ENCODE results near the gene PLCL1. TPM values are rescaled to one million over a fixed set of nuclear protein-coding genes. Genes with fewer than 3 reads are reported as not detected.

PLCL1 gene
- polyA plus RNA-seq, 1 of the 3 experiments (the other 2 are of a cell fraction): 7.7 TPM

- Histone ChIP-seq H3K27ac (ENCODE audit: low read depth in 2 of 2, low read length in 1 of 2) (no peak overlapping the region), H3K79me2 (ENCODE audit: insufficient read depth) (no peaks in the 10 kb centered on the region), H3K4me3 (ENCODE audit: low read depth in 2 of 2, low read length in 1 of 2) (no peak overlapping the region), H2AFZ (ENCODE audit: low read depth) (no peak overlapping the region), H4K20me1 (ENCODE audit: insufficient read depth) (no peaks in the 10 kb centered on the region), H3K4me2 (no peak overlapping the region), H3K27me3 (ENCODE audit: insufficient read depth) (no peaks in the 10 kb centered on the region; the same call in 1 of the 2 replicates), H3K4me1 (ENCODE audit: control insufficient read depth in 1 of 2, insufficient read depth in 2 of 2, low read depth in 1 of 2, low read length in 1 of 2) (no peaks in the 10 kb centered on the region), H3K9me3 (no peaks in the 10 kb centered on the region), H3K9me2 (no peaks in the 10 kb centered on the region), H3K9ac (no peak overlapping the region), H3F3A (replicated peaks; ENCODE audit: insufficient read depth) (no peaks in the 10 kb centered on the region), H3K36me3 (replicated peaks in 1 of 2; ENCODE audit: control insufficient read depth in 1 of 2, insufficient read depth in 2 of 2, low read length in 1 of 2) (no peaks in the 10 kb centered on the region)
- ChIA-PET CTCF (no interaction called here), POLR2A (no interaction called here)
- no peak for TF ChIP-seq YY1 (IDR thresholded peaks at IDR 0.05; ENCODE audit: low read depth)
- TF ChIP-seq GABPA (IDR thresholded peaks at IDR 0.05; ENCODE audit: low read depth): no peak
- TF ChIP-seq USF1 (IDR thresholded peaks at IDR 0.05; ENCODE audit: borderline replicate concordance, low read depth): no peak
- no peak for TF ChIP-seq MXI1 (IDR thresholded peaks at IDR 0.05; ENCODE audit: low read depth, low read length)
- TF ChIP-seq NRF1 (IDR thresholded peaks at IDR 0.05; ENCODE audit: low read depth, low read length): no peak
- TF ChIP-seq JUND (IDR thresholded peaks at IDR 0.05): no peak
- TF ChIP-seq EZH2phosphoT487 (IDR thresholded peaks at IDR 0.05; ENCODE audit: borderline replicate concordance, low read depth): no peak
- 22% methylated on average over 1 of the region's 1 CpG for whole genome bisulfite sequencing (ENCODE audit: low lambda C conversion rate)
- DNase-seq: no peak
These were observed 383.4 kb downstream of the PLCL1 start for GRCh38 chr2:198187841-198188240.

- 83% methylated on average over 8 of the region's 13 CpGs for WGBS (ENCODE audit: low lambda C conversion rate)
- H3K9ac ChIP-seq: no peak overlapping the region
- no peaks in the 10 kb centered on the region for H4K20me1 ChIP-seq (ENCODE audit: insufficient read depth)
- no peak overlapping the region for H3K4me2 ChIP-seq
- no peak overlapping the region for H3K27ac ChIP-seq (ENCODE audit: low read depth in 2 of 2, low read length in 1 of 2)
- no peaks in the 10 kb centered on the region for H3F3A ChIP-seq (replicated peaks; ENCODE audit: insufficient read depth)
- no peaks in the 10 kb centered on the region for H3K9me3 ChIP-seq
- no peaks in the 10 kb centered on the region for H3K4me1 ChIP-seq (ENCODE audit: control insufficient read depth in 1 of 2, insufficient read depth in 2 of 2, low read depth in 1 of 2, low read length in 1 of 2)
- no peaks in the 10 kb centered on the region for H3K36me3 ChIP-seq (replicated peaks in 1 of 2; ENCODE audit: control insufficient read depth in 1 of 2, insufficient read depth in 2 of 2, low read length in 1 of 2)
- no peaks in the 10 kb centered on the region for H3K9me2 ChIP-seq
- CTCF ChIA-PET: no interaction called here
- no peaks in the 10 kb centered on the region for H3K79me2 ChIP-seq (ENCODE audit: insufficient read depth)
- no peak overlapping the region for H2AFZ ChIP-seq (ENCODE audit: low read depth)
- TF ChIP-seq PBX3 (IDR thresholded peaks at IDR 0.05) (no peak), MEF2A (IDR thresholded peaks at IDR 0.05; ENCODE audit: borderline replicate concordance, low read depth) (no peak), TEAD4 (IDR thresholded peaks at IDR 0.05; ENCODE audit: borderline replicate concordance, insufficient read depth) (no peak), EZH2phosphoT487 (IDR thresholded peaks at IDR 0.05; ENCODE audit: borderline replicate concordance, low read depth) (no peak), ZBTB33 (IDR thresholded peaks at IDR 0.05; ENCODE audit: borderline replicate concordance, low read depth) (no peak), NFIC (IDR thresholded peaks at IDR 0.05; ENCODE audit: borderline replicate concordance) (no peak), NRF1 (IDR thresholded peaks at IDR 0.05; ENCODE audit: low read depth, low read length) (no peak), SIN3A (IDR thresholded peaks at IDR 0.05; ENCODE audit: borderline replicate concordance, low read depth, low read length) (no peak), FOSL2 (IDR thresholded peaks at IDR 0.05; ENCODE audit: borderline replicate concordance, low read depth) (no peak), RFX5 (IDR thresholded peaks at IDR 0.05; ENCODE audit: low read length) (no peak), EP300 (IDR thresholded peaks at IDR 0.05; ENCODE audit: borderline replicate concordance in 1 of 2, low read depth in 1 of 2, low read length in 1 of 2) (no peak), REST (IDR thresholded peaks at IDR 0.05; ENCODE audit: low read depth, low read length) (no peak), POLR2AphosphoS5 (IDR thresholded peaks at IDR 0.05; ENCODE audit: low read depth, low read length) (no peak), RCOR1 (IDR thresholded peaks at IDR 0.05; ENCODE audit: low read length) (no peak), RXRA (IDR thresholded peaks at IDR 0.05; ENCODE audit: borderline replicate concordance, low read depth) (no peak), FOXJ3 (CRISPR knock-in tag; IDR thresholded peaks at IDR 0.05) (no peak), TCF12 (IDR thresholded peaks at IDR 0.05) (no peak)
- H3K4me3 ChIP-seq (ENCODE audit: low read depth in 2 of 2, low read length in 1 of 2): no peak overlapping the region
- POLR2A ChIA-PET: no interaction called here
- DNase-seq: no peak
- H3K27me3 ChIP-seq (ENCODE audit: insufficient read depth): no peaks in the 10 kb centered on the region; the same call in 1 of the 2 replicates
These were observed 384.6 kb downstream of the PLCL1 start for GRCh38 chr2:198188982-198189381.

Data from SK-N-SH (cell line).